ENCODE data around the gene CNTN1.
A peak's percentile ranks its signal among the peaks of the same experiment; 100 is the strongest.

CNTN1 gene

GRCh38 chr12:40889329-40889728, 197.1 kb downstream of the CNTN1 start:
- Histone ChIP-seq H3K9ac (ENCODE audit: low read length) (no peak overlapping the region), H2BK12ac (ENCODE audit: low read length in 2 of 2) (no peak overlapping the region), H3K27ac (ENCODE audit: low read length, poor library complexity, severe bottlenecking) (no peak overlapping the region), H2BK5ac (ENCODE audit: low read depth, low read length, poor library complexity, severe bottlenecking) (no peak overlapping the region), H3K4ac (ENCODE audit: low read depth in 1 of 2, low read length in 2 of 2) (no peak overlapping the region), H3K27me3 (ENCODE audit: control insufficient read depth in 1 of 2, insufficient read depth in 1 of 2, low read length in 2 of 2) (no peaks in the 10 kb centered on the region), H3K79me1 (replicated peaks; ENCODE audit: low read length, poor library complexity, severe bottlenecking) (no peaks in the 10 kb centered on the region), H3K14ac (ENCODE audit: low read length in 2 of 2) (no peak overlapping the region), H3K18ac (ENCODE audit: low read depth in 1 of 2, low read length in 2 of 2) (no peak overlapping the region), H2BK120ac (ENCODE audit: low read depth, low read length) (no peak overlapping the region), H3K4me2 (ENCODE audit: low read length, poor library complexity, severe bottlenecking) (no peak overlapping the region), H4K91ac (ENCODE audit: low read length) (no peak overlapping the region), H3K23ac (ENCODE audit: low read length in 2 of 2) (no peak overlapping the region), H3K36me3 (ENCODE audit: control insufficient read depth in 1 of 2, insufficient read depth in 2 of 2, low read depth in 1 of 2, low read length in 2 of 2) (no peaks in the 10 kb centered on the region), H2BK15ac (ENCODE audit: low read depth, poor library complexity, severe bottlenecking) (no peak overlapping the region), H3K4me1 (ENCODE audit: control insufficient read depth, insufficient read depth, low read depth, low read length) (no peaks in the 10 kb centered on the region), H2AK5ac (ENCODE audit: low read length, severe bottlenecking) (no peak overlapping the region), H3K9me3 (ENCODE audit: control insufficient read depth, low read length) (no peaks in the 10 kb centered on the region), H2AFZ (ENCODE audit: low read depth, low read length) (no peak overlapping the region), H4K8ac (ENCODE audit: low read length) (no peak overlapping the region), H3K4me3 (ENCODE audit: insufficient read depth in 1 of 2, low read depth in 1 of 2, low read length in 2 of 2) (no peak overlapping the region)
- no peak for DNase-seq
- WGBS, result 90% methylated on average over 1 of the region's 3 CpGs

- Histone ChIP-seq H2BK5ac (ENCODE audit: low read depth, low read length, poor library complexity, severe bottlenecking) (no peak overlapping the region), H3K79me1 (replicated peaks; ENCODE audit: low read length, poor library complexity, severe bottlenecking) (no peaks in the 10 kb centered on the region), H3K9ac (ENCODE audit: low read length) (no peak overlapping the region), H3K18ac (ENCODE audit: low read depth in 1 of 2, low read length in 2 of 2) (no peak overlapping the region), H3K23ac (ENCODE audit: low read length in 2 of 2) (no peak overlapping the region), H3K27me3 (ENCODE audit: control insufficient read depth in 1 of 2, insufficient read depth in 1 of 2, low read length in 2 of 2) (no peaks in the 10 kb centered on the region), H2AFZ (ENCODE audit: low read depth, low read length) (no peak overlapping the region), H3K4ac (ENCODE audit: low read depth in 1 of 2, low read length in 2 of 2) (no peak overlapping the region), H2BK12ac (ENCODE audit: low read length in 2 of 2) (no peak overlapping the region), H3K27ac (ENCODE audit: low read length, poor library complexity, severe bottlenecking) (no peak overlapping the region), H4K91ac (ENCODE audit: low read length) (no peak overlapping the region), H4K8ac (ENCODE audit: low read length) (no peak overlapping the region), H3K14ac (ENCODE audit: low read length in 2 of 2) (no peak overlapping the region), H3K4me2 (ENCODE audit: low read length, poor library complexity, severe bottlenecking) (no peak overlapping the region), H2BK120ac (ENCODE audit: low read depth, low read length) (no peak overlapping the region), H3K9me3 (ENCODE audit: control insufficient read depth, low read length) (no peaks in the 10 kb centered on the region), H3K4me3 (ENCODE audit: insufficient read depth in 1 of 2, low read depth in 1 of 2, low read length in 2 of 2) (no peak overlapping the region), H2AK5ac (ENCODE audit: low read length, severe bottlenecking) (no peak overlapping the region), H2BK15ac (ENCODE audit: low read depth, poor library complexity, severe bottlenecking) (no peak overlapping the region), H3K4me1 (ENCODE audit: control insufficient read depth, insufficient read depth, low read depth, low read length) (no peaks in the 10 kb centered on the region), H3K36me3 (ENCODE audit: control insufficient read depth in 1 of 2, insufficient read depth in 2 of 2, low read depth in 1 of 2, low read length in 2 of 2) (no peaks in the 10 kb centered on the region)
- DNase-seq, result no peak
- 61% methylated on average over 2 of the region's 4 CpGs for WGBS
Observed at GRCh38 chr12:40892528-40892927, 200.3 kb downstream of the CNTN1 start.

- Histone ChIP-seq H3K27me3 (ENCODE audit: control insufficient read depth in 1 of 2, insufficient read depth in 1 of 2, low read length in 2 of 2) (no peaks in the 10 kb centered on the region), H2BK15ac (ENCODE audit: low read depth, poor library complexity, severe bottlenecking) (no peak overlapping the region), H4K8ac (ENCODE audit: low read length) (no peak overlapping the region), H2BK120ac (ENCODE audit: low read depth, low read length) (no peak overlapping the region), H2AK5ac (ENCODE audit: low read length, severe bottlenecking) (no peak overlapping the region), H3K9me3 (ENCODE audit: control insufficient read depth, low read length) (no peaks in the 10 kb centered on the region), H3K9ac (ENCODE audit: low read length) (no peak overlapping the region), H3K36me3 (ENCODE audit: control insufficient read depth in 1 of 2, insufficient read depth in 2 of 2, low read depth in 1 of 2, low read length in 2 of 2) (no peaks in the 10 kb centered on the region), H3K4ac (ENCODE audit: low read depth in 1 of 2, low read length in 2 of 2) (no peak overlapping the region), H2BK12ac (ENCODE audit: low read length in 2 of 2) (no peak overlapping the region), H3K27ac (ENCODE audit: low read length, poor library complexity, severe bottlenecking) (no peak overlapping the region), H3K4me3 (ENCODE audit: insufficient read depth in 1 of 2, low read depth in 1 of 2, low read length in 2 of 2) (no peak overlapping the region), H3K4me2 (ENCODE audit: low read length, poor library complexity, severe bottlenecking) (no peak overlapping the region), H4K91ac (ENCODE audit: low read length) (no peak overlapping the region), H3K18ac (ENCODE audit: low read depth in 1 of 2, low read length in 2 of 2) (no peak overlapping the region), H2BK5ac (ENCODE audit: low read depth, low read length, poor library complexity, severe bottlenecking) (no peak overlapping the region), H3K14ac (ENCODE audit: low read length in 2 of 2) (no peak overlapping the region), H3K79me1 (replicated peaks; ENCODE audit: low read length, poor library complexity, severe bottlenecking) (no peaks in the 10 kb centered on the region), H3K23ac (ENCODE audit: low read length in 2 of 2) (no peak overlapping the region), H3K4me1 (ENCODE audit: control insufficient read depth, insufficient read depth, low read depth, low read length) (no peaks in the 10 kb centered on the region), H2AFZ (ENCODE audit: low read depth, low read length) (no peak overlapping the region)
- WGBS, result 65% methylated on average over 2 of the region's 3 CpGs
- DNase-seq, result no peak
Observed at GRCh38 chr12:40898505-40898904, 206.3 kb downstream of the CNTN1 start.

GRCh38 chr12:40903040-40903439, 210.8 kb downstream of the CNTN1 start:
- Histone ChIP-seq H3K27ac (ENCODE audit: low read length, poor library complexity, severe bottlenecking) (no peak overlapping the region), H2BK15ac (ENCODE audit: low read depth, poor library complexity, severe bottlenecking) (no peak overlapping the region), H3K4me2 (ENCODE audit: low read length, poor library complexity, severe bottlenecking) (no peak overlapping the region), H3K9ac (ENCODE audit: low read length) (no peak overlapping the region), H2BK12ac (ENCODE audit: low read length in 2 of 2) (no peak overlapping the region), H2BK5ac (ENCODE audit: low read depth, low read length, poor library complexity, severe bottlenecking) (no peak overlapping the region), H3K4me1 (ENCODE audit: control insufficient read depth, insufficient read depth, low read depth, low read length) (no peaks in the 10 kb centered on the region), H2AK5ac (ENCODE audit: low read length, severe bottlenecking) (no peak overlapping the region), H3K14ac (ENCODE audit: low read length in 2 of 2) (no peak overlapping the region), H3K18ac (ENCODE audit: low read depth in 1 of 2, low read length in 2 of 2) (no peak overlapping the region), H4K8ac (ENCODE audit: low read length) (no peak overlapping the region), H3K4me3 (ENCODE audit: insufficient read depth in 1 of 2, low read depth in 1 of 2, low read length in 2 of 2) (no peak overlapping the region), H3K23ac (ENCODE audit: low read length in 2 of 2) (peak overlapping the region in 1 of 2 experiments; percentile 14), H4K91ac (ENCODE audit: low read length) (no peak overlapping the region), H3K36me3 (ENCODE audit: control insufficient read depth in 1 of 2, insufficient read depth in 2 of 2, low read depth in 1 of 2, low read length in 2 of 2) (no peaks in the 10 kb centered on the region), H2BK120ac (ENCODE audit: low read depth, low read length) (no peak overlapping the region), H3K9me3 (ENCODE audit: control insufficient read depth, low read length) (no peaks in the 10 kb centered on the region), H3K79me1 (replicated peaks; ENCODE audit: low read length, poor library complexity, severe bottlenecking) (no peaks in the 10 kb centered on the region), H3K27me3 (ENCODE audit: control insufficient read depth in 1 of 2, insufficient read depth in 1 of 2, low read length in 2 of 2) (no peaks in the 10 kb centered on the region), H2AFZ (ENCODE audit: low read depth, low read length) (no peak overlapping the region), H3K4ac (ENCODE audit: low read depth in 1 of 2, low read length in 2 of 2) (no peak overlapping the region)
- WGBS, result 56% methylated on average over 1 of the region's 1 CpG
- DNase-seq, result no peak

Measured in mesenchymal stem cell (in vitro differentiated cells and primary cell).